Lower leg skin (tissue), 4 donors: ENCODE results near the gene OGDH. TPM values are rescaled to one million over a fixed set of nuclear protein-coding genes. Genes with fewer than 3 reads are reported as not detected.

Source experiments
- DNase-seq, 2 donors: peaks; one replicate each; pipeline ENCODE4 v3.0.0-alpha.2; 2019; ENCODE audit warnings: low spot score in 2 of 2
- H3K4me3 ChIP-seq: fragments of 200-600 bp; sonication (generic); 2 replicates; pipeline ENCODE4 v1.5.1; 2017; ENCODE audit warnings: mild to moderate bottlenecking, low read depth; ENCODE audit not compliant: poor library complexity, severe bottlenecking
- POLR2A ChIP-seq, 2 donors: fragments of 450-650 bp; IDR thresholded peaks; one replicate each; pipeline ENCODE4 v1.6.1; 2016 to 2017; ENCODE audit warnings: antibody characterized with exemption in 2 of 2, mild to moderate bottlenecking in 1 of 2, moderate library complexity in 1 of 2
- WGBS, 2 donors: methylation state at CpG; one replicate each; pipeline ENCODE4 v1.1.5; 2018; 5-methylcytosine and 5-hydroxymethylcytosine counted together
- intact Hi-C: fragments of 100-400 bp; cut with DNase I; formaldehyde crosslinking; loops from one replicate; pipeline ENCODE4 v1.15.0; 2023; ENCODE audit warnings: low total_unique reads
- total RNA-seq, 4 donors: library from RNA; depleted of rRNA; stranded (reverse); fragments of >200 nt; gene quantifications; one replicate each; pipeline ENCODE4 v1.1.0, GENCODE V29; 2016
- TF ChIP-seq, protein P1 (sequence below), 3 donors: fragments of 450-650 bp; IDR thresholded peaks; one replicate each; pipeline ENCODE4 v1.5.1; 2016; ENCODE audit warnings: antibody characterized with exemption in 3 of 3, mild to moderate bottlenecking in 3 of 3, moderate library complexity in 2 of 3

OGDH gene
- total RNA-seq, 4 donors from 2014 or later = 106 to 152 (median 126) TPM

- intact Hi-C loops = no loop called here
- TF ChIP-seq POLR2A (IDR thresholded peaks at IDR 0.05) = no peak
- TF ChIP-seq, protein P1, sequence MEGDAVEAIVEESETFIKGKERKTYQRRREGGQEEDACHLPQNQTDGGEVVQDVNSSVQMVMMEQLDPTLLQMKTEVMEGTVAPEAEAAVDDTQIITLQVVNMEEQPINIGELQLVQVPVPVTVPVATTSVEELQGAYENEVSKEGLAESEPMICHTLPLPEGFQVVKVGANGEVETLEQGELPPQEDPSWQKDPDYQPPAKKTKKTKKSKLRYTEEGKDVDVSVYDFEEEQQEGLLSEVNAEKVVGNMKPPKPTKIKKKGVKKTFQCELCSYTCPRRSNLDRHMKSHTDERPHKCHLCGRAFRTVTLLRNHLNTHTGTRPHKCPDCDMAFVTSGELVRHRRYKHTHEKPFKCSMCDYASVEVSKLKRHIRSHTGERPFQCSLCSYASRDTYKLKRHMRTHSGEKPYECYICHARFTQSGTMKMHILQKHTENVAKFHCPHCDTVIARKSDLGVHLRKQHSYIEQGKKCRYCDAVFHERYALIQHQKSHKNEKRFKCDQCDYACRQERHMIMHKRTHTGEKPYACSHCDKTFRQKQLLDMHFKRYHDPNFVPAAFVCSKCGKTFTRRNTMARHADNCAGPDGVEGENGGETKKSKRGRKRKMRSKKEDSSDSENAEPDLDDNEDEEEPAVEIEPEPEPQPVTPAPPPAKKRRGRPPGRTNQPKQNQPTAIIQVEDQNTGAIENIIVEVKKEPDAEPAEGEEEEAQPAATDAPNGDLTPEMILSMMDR (IDR thresholded peaks at IDR 0.05) = no peak
- no peak overlapping the region for H3K4me3 ChIP-seq
- 40 to 46% methylated on average over 10 of the region's 10 CpGs for WGBS, 2 donors
- DNase-seq = peak; percentile 80 to 93
These were observed 27.1 kb downstream of the OGDH start for GRCh38 chr7:44633254-44634186.

DNA sequence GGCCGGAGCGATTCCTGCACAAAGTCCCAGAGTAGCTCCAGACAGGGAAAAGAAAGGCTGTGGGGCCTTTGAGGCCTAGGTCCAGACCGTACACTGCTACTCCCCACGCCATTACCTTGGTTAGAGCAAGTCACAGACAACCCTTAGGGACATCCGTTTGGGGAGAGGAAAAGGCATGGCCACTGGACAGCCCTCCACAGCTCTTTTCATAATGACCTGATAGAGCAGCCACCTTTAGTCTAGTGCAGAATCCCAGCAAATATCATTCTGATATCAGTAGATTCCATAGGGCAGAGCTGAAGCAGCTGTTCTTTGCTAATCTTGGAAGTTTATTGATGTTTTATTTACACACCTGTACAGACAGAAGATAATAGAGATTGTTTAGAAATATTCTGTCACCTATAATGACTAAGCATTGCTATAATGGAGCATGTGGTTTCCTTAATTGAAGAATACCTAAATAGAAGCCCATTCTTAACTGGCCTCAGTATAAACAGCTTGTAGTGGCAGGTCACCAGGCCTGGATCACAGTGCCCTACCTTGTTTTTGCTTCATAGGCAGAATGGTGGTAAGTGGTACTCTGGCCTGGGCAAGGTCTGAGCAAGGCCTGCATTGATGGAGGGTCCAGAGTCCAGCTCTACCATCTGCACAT is 27.9 kb downstream of the OGDH start:
- WGBS, 2 donors = 45 to 48% methylated on average over 5 of the region's 5 CpGs
- no peak overlapping the region for H3K4me3 ChIP-seq
- no peak for DNase-seq
- intact Hi-C loops = no loop called here
- no peak for TF ChIP-seq POLR2A (IDR thresholded peaks at IDR 0.05)
- TF ChIP-seq, protein P1 (IDR thresholded peaks at IDR 0.05) = no peak

- no peak for TF ChIP-seq POLR2A (IDR thresholded peaks at IDR 0.05)
- TF ChIP-seq, protein P1 (IDR thresholded peaks at IDR 0.05) = no peak
- peak in 1 of 2 donors; percentile 29 for DNase-seq
- intact Hi-C loops = no loop called here
- WGBS, 2 donors = 50 to 51% methylated on average over 14 of the region's 14 CpGs
- no peak overlapping the region for H3K4me3 ChIP-seq
These were observed 28.6 kb downstream of the OGDH start for GRCh38 chr7:44634839-44635591.

DNA sequence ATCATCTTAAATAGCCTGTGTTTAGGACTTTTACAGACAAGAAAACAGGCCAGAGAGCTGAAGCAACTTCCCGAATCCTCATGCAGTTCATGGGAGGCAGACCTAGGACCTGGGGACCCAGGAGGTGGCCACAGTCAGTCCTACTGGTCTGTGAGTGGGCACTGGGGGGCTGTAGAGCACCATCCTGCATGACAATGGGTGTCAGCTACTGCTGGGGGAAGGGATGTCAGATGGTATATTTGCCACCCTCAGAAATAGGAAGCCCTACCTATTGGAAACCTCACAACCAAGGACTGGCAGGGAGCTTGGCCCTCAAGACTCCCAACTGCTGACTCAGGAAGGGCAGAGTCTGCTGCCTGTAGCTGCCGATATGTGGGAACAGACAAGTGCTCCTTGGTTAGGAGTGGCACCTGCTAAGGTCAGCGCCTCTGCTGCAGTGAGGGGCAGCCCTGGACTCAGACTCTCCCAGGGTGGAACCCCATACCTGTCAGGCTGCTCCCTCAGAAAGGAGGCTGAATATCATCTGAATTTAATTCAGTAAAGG is 29.7 kb downstream of the OGDH start:
- H3K4me3 ChIP-seq = no peak overlapping the region
- no peak for DNase-seq
- TF ChIP-seq, protein P1 (IDR thresholded peaks at IDR 0.05) = no peak
- TF ChIP-seq POLR2A (IDR thresholded peaks at IDR 0.05) = no peak
- intact Hi-C loops = no loop called here
- 62 to 94% methylated on average over 2 to 3 of the region's 3 CpGs for WGBS, 2 donors

DNA sequence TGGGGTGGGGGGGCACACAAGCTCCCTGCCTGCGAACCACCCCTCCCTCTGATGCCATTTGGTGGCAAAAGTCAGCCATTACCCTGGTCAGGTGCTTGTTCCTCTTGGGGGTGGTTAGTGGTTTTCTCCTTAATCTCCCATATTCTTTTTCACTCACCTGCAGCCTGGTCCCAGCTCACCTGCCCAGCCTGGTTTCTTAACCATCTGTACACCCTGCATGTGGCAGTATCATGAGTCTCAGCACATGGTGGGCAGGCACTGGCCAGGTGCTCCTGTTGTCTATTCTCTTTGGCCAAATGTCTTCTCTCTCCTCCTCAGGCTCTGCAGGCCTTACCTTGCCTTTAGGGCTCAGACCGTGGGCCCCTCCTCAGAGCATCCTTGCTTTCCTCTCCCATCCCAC is 30.5 kb downstream of the OGDH start:
- no peak for DNase-seq
- H3K4me3 ChIP-seq = no peak overlapping the region
- intact Hi-C loops = no loop called here
- WGBS, 2 donors = 97 to 98% methylated on average over 2 of the region's 2 CpGs
- no peak for TF ChIP-seq POLR2A (IDR thresholded peaks at IDR 0.05)
- TF ChIP-seq, protein P1 (IDR thresholded peaks at IDR 0.05) = no peak
